IMR-90 (cell line): ENCODE results near the gene HOXC5.

Source experiments
- BHLHE40 ChIP-seq: fragments of 150-350 bp; IDR thresholded peaks from 2 replicates; pipeline ENCODE4 v1.6.1; 2016; ENCODE audit warnings: mild to moderate bottlenecking, low read depth, low read length
- CEBPB ChIP-seq: IDR thresholded peaks from 2 replicates; pipeline ENCODE4 v1.6.1; 2012; ENCODE audit warnings: low read depth, low read length, improper control_type of control experiment
- CHD1 ChIP-seq: IDR thresholded peaks from 2 replicates; pipeline ENCODE4 v1.6.1; 2012; ENCODE audit warnings: low read depth, low read length, improper control_type of control experiment
- MAFK ChIP-seq: IDR thresholded peaks from 2 replicates; pipeline ENCODE4 v1.6.1; 2012; ENCODE audit warnings: low read depth, low read length, improper control_type of control experiment
- MXI1 ChIP-seq: IDR thresholded peaks from 2 replicates; pipeline ENCODE4 v1.6.1; 2012; ENCODE audit warnings: low read depth, mild to moderate bottlenecking, low read length, moderate library complexity, borderline replicate concordance
- NFE2L2 ChIP-seq: fragments of 150-350 bp; IDR thresholded peaks from 2 replicates; pipeline ENCODE4 v1.6.1; 2016; ENCODE audit warnings: low read depth, mild to moderate bottlenecking, low read length
- POLR2A ChIP-seq: IDR thresholded peaks from 2 replicates; pipeline ENCODE4 v1.6.1; 2012; ENCODE audit warnings: mild to moderate bottlenecking, low read depth, low read length
- RAD21 ChIP-seq: IDR thresholded peaks from 2 replicates; pipeline ENCODE4 v1.6.1; 2012; ENCODE audit warnings: low read length, improper control_type of control experiment
- RCOR1 ChIP-seq: IDR thresholded peaks from 2 replicates; pipeline ENCODE4 v1.6.1; 2012; ENCODE audit warnings: mild to moderate bottlenecking, low read length, improper control_type of control experiment; ENCODE audit not compliant: insufficient replicate concordance
- RFX5 ChIP-seq: IDR thresholded peaks from 2 replicates; pipeline ENCODE4 v1.8.0; 2012; ENCODE audit warnings: low read depth, mild to moderate bottlenecking, low read length, moderate library complexity
- TF ChIP-seq, protein P1 (sequence below): conservative IDR thresholded peaks from 2 replicates; pipeline ENCODE4 v1.5.1; 2012; ENCODE audit warnings: mild to moderate bottlenecking, low read depth, low read length, improper control_type of control experiment
- TF ChIP-seq, protein P2 (sequence below): fragments of 150-350 bp; IDR thresholded peaks from 2 replicates; pipeline ENCODE4 v1.6.1; 2017; ENCODE audit warnings: mild to moderate bottlenecking, antibody characterized with exemption, low read length, low read depth

DNA sequence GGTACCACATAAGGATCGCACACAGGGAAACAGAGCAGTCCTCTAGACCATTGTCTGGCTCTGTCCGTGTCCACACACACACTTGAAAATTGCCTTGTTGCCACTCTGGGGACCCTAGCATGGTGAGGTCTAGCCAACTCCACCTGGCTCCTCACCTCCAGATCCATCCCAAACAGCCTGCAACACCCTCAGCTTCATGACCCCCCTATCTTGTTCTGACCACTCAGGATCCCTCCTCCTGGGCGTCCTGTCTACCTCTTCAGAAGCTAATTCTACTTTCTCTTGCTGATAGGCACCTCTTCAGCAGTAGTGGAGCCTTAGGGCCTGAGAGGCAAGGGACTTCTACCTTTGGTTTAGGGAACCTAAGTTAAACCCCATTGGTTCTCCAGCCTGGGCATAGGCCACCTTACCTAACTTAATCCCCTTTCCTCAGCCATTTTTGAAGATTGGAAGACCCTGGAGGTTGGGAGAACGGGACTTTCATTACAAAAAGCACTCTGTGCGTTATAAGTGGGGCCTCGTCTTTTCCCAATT, 697 bp upstream of the HOXC5 start:
- TF ChIP-seq, protein P1, sequence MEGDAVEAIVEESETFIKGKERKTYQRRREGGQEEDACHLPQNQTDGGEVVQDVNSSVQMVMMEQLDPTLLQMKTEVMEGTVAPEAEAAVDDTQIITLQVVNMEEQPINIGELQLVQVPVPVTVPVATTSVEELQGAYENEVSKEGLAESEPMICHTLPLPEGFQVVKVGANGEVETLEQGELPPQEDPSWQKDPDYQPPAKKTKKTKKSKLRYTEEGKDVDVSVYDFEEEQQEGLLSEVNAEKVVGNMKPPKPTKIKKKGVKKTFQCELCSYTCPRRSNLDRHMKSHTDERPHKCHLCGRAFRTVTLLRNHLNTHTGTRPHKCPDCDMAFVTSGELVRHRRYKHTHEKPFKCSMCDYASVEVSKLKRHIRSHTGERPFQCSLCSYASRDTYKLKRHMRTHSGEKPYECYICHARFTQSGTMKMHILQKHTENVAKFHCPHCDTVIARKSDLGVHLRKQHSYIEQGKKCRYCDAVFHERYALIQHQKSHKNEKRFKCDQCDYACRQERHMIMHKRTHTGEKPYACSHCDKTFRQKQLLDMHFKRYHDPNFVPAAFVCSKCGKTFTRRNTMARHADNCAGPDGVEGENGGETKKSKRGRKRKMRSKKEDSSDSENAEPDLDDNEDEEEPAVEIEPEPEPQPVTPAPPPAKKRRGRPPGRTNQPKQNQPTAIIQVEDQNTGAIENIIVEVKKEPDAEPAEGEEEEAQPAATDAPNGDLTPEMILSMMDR = no peak
- TF ChIP-seq POLR2A = no peak
- no peak for TF ChIP-seq CHD1
- TF ChIP-seq RAD21 = no peak
- TF ChIP-seq, protein P2, sequence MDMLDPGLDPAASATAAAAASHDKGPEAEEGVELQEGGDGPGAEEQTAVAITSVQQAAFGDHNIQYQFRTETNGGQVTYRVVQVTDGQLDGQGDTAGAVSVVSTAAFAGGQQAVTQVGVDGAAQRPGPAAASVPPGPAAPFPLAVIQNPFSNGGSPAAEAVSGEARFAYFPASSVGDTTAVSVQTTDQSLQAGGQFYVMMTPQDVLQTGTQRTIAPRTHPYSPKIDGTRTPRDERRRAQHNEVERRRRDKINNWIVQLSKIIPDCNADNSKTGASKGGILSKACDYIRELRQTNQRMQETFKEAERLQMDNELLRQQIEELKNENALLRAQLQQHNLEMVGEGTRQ = no peak
- TF ChIP-seq BHLHE40 = no peak
- no peak for TF ChIP-seq MAFK
- TF ChIP-seq NFE2L2 = no peak
- no peak for TF ChIP-seq CEBPB
- no peak for TF ChIP-seq MXI1
- no peak for TF ChIP-seq RCOR1
- no peak for TF ChIP-seq RFX5
